22Rv1 (cell line): ENCODE results near the gene CERS5.

ENCODE experiments used
- ZFX ChIP-seq: fragments of 450-650 bp; IDR thresholded peaks from 2 replicates; pipeline ENCODE4 v1.6.1; 2017; ENCODE audit warnings: antibody characterized with exemption, borderline replicate concordance
- TF ChIP-seq, protein P1 (sequence below): fragments of 450-650 bp; IDR thresholded peaks from 2 replicates; pipeline ENCODE4 v1.5.1; 2017; ENCODE audit warnings: mild to moderate bottlenecking

DNA sequence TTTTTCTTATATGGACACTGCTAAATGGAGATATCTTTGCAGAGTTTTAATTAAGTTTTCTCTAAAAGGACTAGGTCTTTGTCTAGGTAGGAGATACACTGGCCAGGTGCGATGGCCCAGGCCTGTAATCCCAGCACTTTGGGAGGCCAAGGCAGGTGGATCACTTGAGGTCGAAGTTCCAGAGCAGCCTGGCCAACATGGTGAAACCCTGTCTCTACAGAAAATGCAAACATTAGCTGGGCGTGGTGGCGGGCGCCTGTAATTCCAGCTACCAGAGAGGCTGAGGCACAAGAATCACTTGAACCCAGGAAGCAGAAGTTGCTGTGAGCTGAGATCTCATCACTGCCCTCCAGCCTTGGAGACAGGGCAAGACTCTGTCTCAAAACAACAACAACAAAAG, 17.1 kb upstream of the CERS5 start:
- TF ChIP-seq, protein P1, sequence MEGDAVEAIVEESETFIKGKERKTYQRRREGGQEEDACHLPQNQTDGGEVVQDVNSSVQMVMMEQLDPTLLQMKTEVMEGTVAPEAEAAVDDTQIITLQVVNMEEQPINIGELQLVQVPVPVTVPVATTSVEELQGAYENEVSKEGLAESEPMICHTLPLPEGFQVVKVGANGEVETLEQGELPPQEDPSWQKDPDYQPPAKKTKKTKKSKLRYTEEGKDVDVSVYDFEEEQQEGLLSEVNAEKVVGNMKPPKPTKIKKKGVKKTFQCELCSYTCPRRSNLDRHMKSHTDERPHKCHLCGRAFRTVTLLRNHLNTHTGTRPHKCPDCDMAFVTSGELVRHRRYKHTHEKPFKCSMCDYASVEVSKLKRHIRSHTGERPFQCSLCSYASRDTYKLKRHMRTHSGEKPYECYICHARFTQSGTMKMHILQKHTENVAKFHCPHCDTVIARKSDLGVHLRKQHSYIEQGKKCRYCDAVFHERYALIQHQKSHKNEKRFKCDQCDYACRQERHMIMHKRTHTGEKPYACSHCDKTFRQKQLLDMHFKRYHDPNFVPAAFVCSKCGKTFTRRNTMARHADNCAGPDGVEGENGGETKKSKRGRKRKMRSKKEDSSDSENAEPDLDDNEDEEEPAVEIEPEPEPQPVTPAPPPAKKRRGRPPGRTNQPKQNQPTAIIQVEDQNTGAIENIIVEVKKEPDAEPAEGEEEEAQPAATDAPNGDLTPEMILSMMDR: no peak
- no peak for TF ChIP-seq ZFX
